Esophagus squamous epithelium (tissue), 5 donors: ENCODE measurements around the gene ADCK1. TPM values are rescaled to one million over a fixed set of nuclear protein-coding genes. Genes with fewer than 3 reads are reported as not detected.
"Not testable (repeated sequence)": the region's sequence is repeated elsewhere in the genome, so short reads cannot be mapped to it uniquely, and the experiment has no call there.

Experiments used
- DNase-seq: peaks from one replicate; lab custom pipeline; 2025; lab: John Stamatoyannopoulos, UW
- H3K27ac ChIP-seq, 4 donors: fragments of 200-600 bp; sonication (generic); one replicate each; pipeline ENCODE4 v1.5.1; 2016 to 2019; ENCODE audit warnings: mild to moderate bottlenecking in 1 of 4
- H3K27me3 ChIP-seq, 4 donors: fragments of 200-600 bp; sonication (generic); 1 replicate in 3 of 4; 2 replicates in 1 of 4; pipeline versions ENCODE4 v1.5.1 to v1.6.0; 2017 to 2021; ENCODE audit warnings: antibody characterized with exemption in 1 of 4
- H3K36me3 ChIP-seq, 3 donors: fragments of 200-600 bp; sonication (generic); one replicate each; pipeline ENCODE4 v1.5.1; 2016 to 2019
- H3K4me1 ChIP-seq, 3 donors: fragments of 200-600 bp; sonication (generic); one replicate each; pipeline ENCODE4 v1.5.1; 2017 to 2019
- H3K4me3 ChIP-seq, 4 donors: fragments of 200-600 bp; sonication (generic); 1 replicate in 3 of 4; 2 replicates in 1 of 4; pipeline ENCODE4 v1.5.1; 2016 to 2019; ENCODE audit warnings: mild to moderate bottlenecking in 2 of 4, moderate library complexity in 1 of 4
- H3K9me3 ChIP-seq, 3 donors: fragments of 200-600 bp; sonication (generic); one replicate each; pipeline ENCODE4 v1.5.1; 2016 to 2019
- CTCF ChIP-seq, 6 experiments: fragments of 450-650 bp in 4 of 6; fragments of 200-600 bp in 2 of 6; sonication (generic) in 2 of 6; IDR thresholded peaks; one replicate each; pipeline ENCODE4 v1.5.1; 2016 to 2019; ENCODE audit warnings: antibody characterized with exemption in 6 of 6, mild to moderate bottlenecking in 4 of 6, moderate library complexity in 4 of 6
- POLR2A ChIP-seq, 4 donors: fragments of 450-650 bp; IDR thresholded peaks; one replicate each; pipeline ENCODE4 v1.6.1; 2017; ENCODE audit warnings: antibody characterized with exemption in 4 of 4, mild to moderate bottlenecking in 4 of 4, moderate library complexity in 3 of 4
- WGBS, 2 donors: methylation state at CpG; one replicate each; pipeline ENCODE4 v1.1.5; 2018; 5-methylcytosine and 5-hydroxymethylcytosine counted together
- intact Hi-C: fragments of 100-400 bp; cut with DNase I; formaldehyde crosslinking; loops from one replicate; pipeline ENCODE4 v1.15.0; 2022
- total RNA-seq, 4 donors: library from RNA; depleted of rRNA; stranded (reverse); fragments of >200 nt; gene quantifications; one replicate each; pipeline ENCODE4 v1.1.0, GENCODE V29; 2016
- donor health status: DM: yes; HTN: yes; CAD: no.

The ADCK1 gene
- total RNA-seq, 4 donors from 2014 or later = 3.6 to 5.4 (median 4.4) TPM

DNA sequence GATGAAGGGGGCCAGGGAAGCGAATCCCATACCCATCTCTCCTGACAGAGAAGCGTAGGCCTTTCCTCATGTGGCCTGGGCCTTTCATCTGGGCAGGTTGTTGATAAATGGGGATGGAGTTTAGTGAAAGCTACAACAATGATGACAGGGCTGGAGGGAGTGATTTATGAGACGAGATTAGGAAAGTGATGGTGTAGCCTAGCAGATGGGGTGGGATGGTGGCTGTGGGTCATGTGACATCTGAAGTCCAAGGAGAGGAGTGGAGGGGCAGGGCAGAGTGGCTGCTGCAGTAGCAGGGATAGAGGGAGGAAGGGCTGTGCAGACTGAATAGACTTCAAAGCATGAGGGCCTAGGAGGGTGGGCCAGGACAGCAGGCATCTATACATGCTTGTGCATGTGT, 85.5 kb downstream of the ADCK1 start:
- no peak overlapping the region for H3K27ac ChIP-seq
- peaks cover 0 to 28% (median 0%) of the 10 kb centered on the region in 3 donors for H3K36me3 ChIP-seq
- H3K4me1 ChIP-seq = peaks cover 0 to 6% (median 0%) of the 10 kb centered on the region in 3 donors
- intact Hi-C loops = no loop called here
- TF ChIP-seq CTCF (IDR thresholded peaks at IDR 0.05) (no peak), POLR2A (IDR thresholded peaks at IDR 0.05) (no peak)
- no peaks in the 10 kb centered on the region for H3K27me3 ChIP-seq
- H3K4me3 ChIP-seq = no peak overlapping the region
- peaks cover 0 to 6% (median 0%) of the 10 kb centered on the region in 3 donors for H3K9me3 ChIP-seq
- WGBS, 2 donors = 75 to 82% methylated on average over 3 of the region's 3 CpGs
- DNase-seq = no peak

- DNase-seq = no peak
- WGBS, 2 donors = 76 to 90% methylated on average over 2 of the region's 3 CpGs
- H3K9me3 ChIP-seq = peaks cover 0 to 7% (median 0%) of the 10 kb centered on the region in 3 donors
- H3K36me3 ChIP-seq = peaks cover 0 to 31% (median 0%) of the 10 kb centered on the region in 3 donors
- H3K4me3 ChIP-seq = no peak overlapping the region
- no peak overlapping the region for H3K27ac ChIP-seq
- peaks cover 0 to 6% (median 0%) of the 10 kb centered on the region in 3 donors for H3K4me1 ChIP-seq
- H3K27me3 ChIP-seq = no peaks in the 10 kb centered on the region
- intact Hi-C loops = no loop called here
- TF ChIP-seq POLR2A (IDR thresholded peaks at IDR 0.05) = no peak
Observed at GRCh38 chr14:77886010-77886409, 86.1 kb downstream of the ADCK1 start.

DNA sequence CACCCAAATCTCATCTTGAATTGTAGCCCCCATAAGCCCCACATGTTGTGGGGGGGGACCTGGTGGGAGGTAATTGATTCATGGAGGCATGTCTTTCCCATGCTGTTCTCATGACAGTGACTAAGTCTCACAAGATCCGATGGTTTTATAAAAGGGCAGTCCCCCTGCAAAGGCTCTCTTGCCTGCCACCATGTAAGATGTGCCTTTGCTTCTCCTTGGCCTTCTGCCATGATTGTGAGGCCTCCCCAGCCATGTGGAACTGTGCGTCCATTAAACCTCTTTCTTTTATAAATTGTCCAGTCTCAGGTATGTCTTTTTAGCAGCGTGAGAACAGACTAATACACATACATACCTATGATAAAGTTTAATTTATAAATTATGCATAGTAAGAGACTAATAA, 89.0 kb downstream of the ADCK1 start:
- H3K27ac ChIP-seq, H3K4me1 ChIP-seq, H3K9me3 ChIP-seq, H3K27me3 ChIP-seq, DNase-seq, H3K4me3 ChIP-seq, intact Hi-C loops: not testable (repeated sequence)
- H3K36me3 ChIP-seq = peaks cover 0 to 38% (median 0%) of the 10 kb centered on the region in 3 donors
- WGBS, 2 donors = 93 to 98% methylated on average over 3 of the region's 3 CpGs

DNA sequence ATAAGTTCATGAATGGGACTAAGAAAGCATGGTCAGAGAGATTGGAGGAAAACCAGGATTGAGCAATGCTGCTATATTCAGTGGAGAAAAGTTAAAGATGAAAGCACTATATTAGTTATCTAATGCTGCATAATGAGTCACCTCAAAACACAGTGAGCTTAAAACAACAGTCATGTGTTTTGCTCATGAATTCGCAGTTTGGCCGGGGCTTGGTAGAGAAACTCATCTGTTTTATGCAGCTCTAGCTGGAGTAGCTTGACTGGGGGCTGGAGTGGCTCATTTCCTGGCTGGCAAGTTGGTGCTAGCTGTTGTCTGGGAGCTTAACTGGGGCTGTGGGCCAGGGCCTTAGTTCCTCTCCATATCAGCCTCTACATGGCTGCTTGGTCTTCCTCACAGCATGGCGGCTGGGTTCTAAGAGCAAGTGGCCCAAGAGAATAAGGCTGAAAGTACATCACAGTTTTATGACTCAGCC, 90.1 kb downstream of the ADCK1 start:
- H3K9me3 ChIP-seq = peaks cover 0 to 7% (median 0%) of the 10 kb centered on the region in 3 donors
- peaks cover 0 to 38% (median 0%) of the 10 kb centered on the region in 3 donors for H3K36me3 ChIP-seq
- TF ChIP-seq CTCF (IDR thresholded peaks at IDR 0.05) (no peak), POLR2A (IDR thresholded peaks at IDR 0.05) (no peak)

GRCh38 chr14:77890873-77891272, 91.0 kb downstream of the ADCK1 start:
- Histone ChIP-seq H3K4me1 (no peaks in the 10 kb centered on the region), H3K36me3 (peaks cover 0 to 38% (median 0%) of the 10 kb centered on the region in 3 donors), H3K4me3 (no peak overlapping the region), H3K9me3 (peaks cover 0 to 7% (median 0%) of the 10 kb centered on the region in 3 donors), H3K27me3 (no peaks in the 10 kb centered on the region), H3K27ac (no peak overlapping the region)
- no peak for TF ChIP-seq CTCF (IDR thresholded peaks at IDR 0.05)
- TF ChIP-seq POLR2A (IDR thresholded peaks at IDR 0.05) = no peak
- intact Hi-C loops = no loop called here
- no peak for DNase-seq
- WGBS, 2 donors = 77 to 78% methylated on average over 4 of the region's 4 CpGs

More for the DNA sequence above, 90.1 kb downstream of the ADCK1 start:
- Histone ChIP-seq H3K4me1 (no peaks in the 10 kb centered on the region), H3K27me3 (no peaks in the 10 kb centered on the region), H3K4me3 (no peak overlapping the region), H3K27ac (no peak overlapping the region)
- intact Hi-C loops = no loop called here
- DNase-seq = no peak
- 43 to 49% methylated on average over 2 of the region's 3 CpGs for WGBS, 2 donors

GRCh38 chr14:77892381-77892871, 92.5 kb downstream of the ADCK1 start:
- TF ChIP-seq POLR2A (IDR thresholded peaks at IDR 0.05) (no peak), CTCF (IDR thresholded peaks at IDR 0.05) (no peak)
- WGBS, 2 donors = 84 to 96% methylated on average over 4 of the region's 4 CpGs
- no peak overlapping the region for H3K27ac ChIP-seq
- H3K4me3 ChIP-seq = no peak overlapping the region
- H3K27me3 ChIP-seq = no peaks in the 10 kb centered on the region
- peaks cover 0 to 31% (median 0%) of the 10 kb centered on the region in 3 donors for H3K36me3 ChIP-seq
- intact Hi-C loops = no loop called here
- no peak for DNase-seq
- peaks cover 0 to 7% (median 0%) of the 10 kb centered on the region in 3 donors for H3K9me3 ChIP-seq
- H3K4me1 ChIP-seq = no peaks in the 10 kb centered on the region
